ENCODE results near the gene LEKR1. TPM values are rescaled to one million over a fixed set of nuclear protein-coding genes. Genes with fewer than 3 reads are reported as not detected.

Gene LEKR1
- total RNA-seq, 1 donor from 2014 or later, result 1.8 TPM

GRCh38 chr3:157082305-157082982 is 256.3 kb downstream of the LEKR1 start:
- Mint-ChIP-seq H3K36me3 (ENCODE audit: low read depth) (no peaks in the 10 kb centered on the region), H3K4me3 (no peak overlapping the region), H3K27ac (ENCODE audit: unreplicated experiment) (no peak overlapping the region), H3K4me1 (peaks cover 46% of the 10 kb centered on the region), H3K9me3 (no peaks in the 10 kb centered on the region), H3K27me3 (ENCODE audit: low read depth) (no peaks in the 10 kb centered on the region)
- TF ChIP-seq, protein P1, sequence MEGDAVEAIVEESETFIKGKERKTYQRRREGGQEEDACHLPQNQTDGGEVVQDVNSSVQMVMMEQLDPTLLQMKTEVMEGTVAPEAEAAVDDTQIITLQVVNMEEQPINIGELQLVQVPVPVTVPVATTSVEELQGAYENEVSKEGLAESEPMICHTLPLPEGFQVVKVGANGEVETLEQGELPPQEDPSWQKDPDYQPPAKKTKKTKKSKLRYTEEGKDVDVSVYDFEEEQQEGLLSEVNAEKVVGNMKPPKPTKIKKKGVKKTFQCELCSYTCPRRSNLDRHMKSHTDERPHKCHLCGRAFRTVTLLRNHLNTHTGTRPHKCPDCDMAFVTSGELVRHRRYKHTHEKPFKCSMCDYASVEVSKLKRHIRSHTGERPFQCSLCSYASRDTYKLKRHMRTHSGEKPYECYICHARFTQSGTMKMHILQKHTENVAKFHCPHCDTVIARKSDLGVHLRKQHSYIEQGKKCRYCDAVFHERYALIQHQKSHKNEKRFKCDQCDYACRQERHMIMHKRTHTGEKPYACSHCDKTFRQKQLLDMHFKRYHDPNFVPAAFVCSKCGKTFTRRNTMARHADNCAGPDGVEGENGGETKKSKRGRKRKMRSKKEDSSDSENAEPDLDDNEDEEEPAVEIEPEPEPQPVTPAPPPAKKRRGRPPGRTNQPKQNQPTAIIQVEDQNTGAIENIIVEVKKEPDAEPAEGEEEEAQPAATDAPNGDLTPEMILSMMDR (conservative IDR thresholded peaks at IDR 0.05), result no peak
- no peak for DNase-seq (ENCODE audit: low read depth, low spot score)

GRCh38 chr3:157083824-157084223 is 257.7 kb downstream of the LEKR1 start:
- no peak for DNase-seq (ENCODE audit: low read depth, low spot score)
- H3K27me3 Mint-ChIP-seq (ENCODE audit: low read depth), result no peaks in the 10 kb centered on the region
- TF ChIP-seq, protein P1 (conservative IDR thresholded peaks at IDR 0.05), result no peak
- no peak overlapping the region for H3K27ac Mint-ChIP-seq (ENCODE audit: unreplicated experiment)
- peaks cover 46% of the 10 kb centered on the region for H3K4me1 Mint-ChIP-seq
- no peaks in the 10 kb centered on the region for H3K9me3 Mint-ChIP-seq
- H3K36me3 Mint-ChIP-seq (ENCODE audit: low read depth), result no peaks in the 10 kb centered on the region
- no peak overlapping the region for H3K4me3 Mint-ChIP-seq

- TF ChIP-seq, protein P1 (conservative IDR thresholded peaks at IDR 0.05), result no peak
- Mint-ChIP-seq H3K27me3 (ENCODE audit: low read depth) (no peaks in the 10 kb centered on the region), H3K4me3 (no peak overlapping the region), H3K36me3 (ENCODE audit: low read depth) (no peaks in the 10 kb centered on the region), H3K9me3 (no peaks in the 10 kb centered on the region), H3K27ac (ENCODE audit: unreplicated experiment) (no peak overlapping the region), H3K4me1 (peaks cover 40% of the 10 kb centered on the region)
- no peak for DNase-seq (ENCODE audit: low read depth, low spot score)
Observed at GRCh38 chr3:157086060-157086750, 260.1 kb downstream of the LEKR1 start.

- Mint-ChIP-seq H3K4me1 (peaks cover 34% of the 10 kb centered on the region), H3K27ac (ENCODE audit: unreplicated experiment) (no peak overlapping the region)
Observed at GRCh38 chr3:157086775-157087174, 260.6 kb downstream of the LEKR1 start.

GRCh38 chr3:157087373-157087772 is 261.2 kb downstream of the LEKR1 start:
- Mint-ChIP-seq H3K9me3 (no peaks in the 10 kb centered on the region), H3K27me3 (ENCODE audit: low read depth) (no peaks in the 10 kb centered on the region), H3K4me3 (no peak overlapping the region), H3K36me3 (ENCODE audit: low read depth) (no peaks in the 10 kb centered on the region), H3K4me1 (peaks cover 29% of the 10 kb centered on the region), H3K27ac (ENCODE audit: unreplicated experiment) (no peak overlapping the region)
- DNase-seq (ENCODE audit: low read depth, low spot score), result no peak
- TF ChIP-seq, protein P1 (conservative IDR thresholded peaks at IDR 0.05), result no peak

More at GRCh38 chr3:157086775-157087174, 260.6 kb downstream of the LEKR1 start:
- Mint-ChIP-seq H3K4me3 (no peak overlapping the region), H3K27me3 (ENCODE audit: low read depth) (no peaks in the 10 kb centered on the region), H3K9me3 (no peaks in the 10 kb centered on the region), H3K36me3 (ENCODE audit: low read depth) (no peaks in the 10 kb centered on the region)
- no peak for DNase-seq (ENCODE audit: low read depth, low spot score)
- TF ChIP-seq, protein P1 (conservative IDR thresholded peaks at IDR 0.05), result no peak

Measured in neural crest cell (in vitro differentiated cells).